Measurements from ENCODE around the gene TRIM4.

DNA sequence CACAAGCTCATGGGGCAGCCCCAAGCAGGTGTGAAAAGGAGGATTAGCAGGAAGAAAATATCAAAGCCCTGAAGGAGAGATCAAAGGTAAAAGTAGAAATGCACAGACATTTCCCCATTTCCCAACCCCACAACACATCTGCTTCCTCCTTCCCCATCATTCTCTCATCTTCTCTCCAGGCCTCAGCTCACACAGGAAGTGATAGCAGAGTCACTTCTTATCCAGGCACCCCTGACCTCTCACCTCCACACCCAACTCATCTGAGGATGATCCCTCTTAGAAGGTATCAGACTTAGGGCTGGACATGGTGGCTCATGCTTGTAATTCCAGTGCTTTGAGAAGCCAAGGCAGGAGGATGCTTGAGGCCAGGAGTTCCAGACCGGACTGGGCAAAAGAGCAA, 28.3 kb upstream of the TRIM4 start:
- TF ChIP-seq, protein P1, sequence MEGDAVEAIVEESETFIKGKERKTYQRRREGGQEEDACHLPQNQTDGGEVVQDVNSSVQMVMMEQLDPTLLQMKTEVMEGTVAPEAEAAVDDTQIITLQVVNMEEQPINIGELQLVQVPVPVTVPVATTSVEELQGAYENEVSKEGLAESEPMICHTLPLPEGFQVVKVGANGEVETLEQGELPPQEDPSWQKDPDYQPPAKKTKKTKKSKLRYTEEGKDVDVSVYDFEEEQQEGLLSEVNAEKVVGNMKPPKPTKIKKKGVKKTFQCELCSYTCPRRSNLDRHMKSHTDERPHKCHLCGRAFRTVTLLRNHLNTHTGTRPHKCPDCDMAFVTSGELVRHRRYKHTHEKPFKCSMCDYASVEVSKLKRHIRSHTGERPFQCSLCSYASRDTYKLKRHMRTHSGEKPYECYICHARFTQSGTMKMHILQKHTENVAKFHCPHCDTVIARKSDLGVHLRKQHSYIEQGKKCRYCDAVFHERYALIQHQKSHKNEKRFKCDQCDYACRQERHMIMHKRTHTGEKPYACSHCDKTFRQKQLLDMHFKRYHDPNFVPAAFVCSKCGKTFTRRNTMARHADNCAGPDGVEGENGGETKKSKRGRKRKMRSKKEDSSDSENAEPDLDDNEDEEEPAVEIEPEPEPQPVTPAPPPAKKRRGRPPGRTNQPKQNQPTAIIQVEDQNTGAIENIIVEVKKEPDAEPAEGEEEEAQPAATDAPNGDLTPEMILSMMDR (IDR thresholded peaks at IDR 0.05; ENCODE audit: insufficient read depth, low read length, poor library complexity, severe bottlenecking) = no peak
- TF ChIP-seq EZH2phosphoT487 (conservative IDR thresholded peaks at IDR 0.05; ENCODE audit: low read length) = no peak
